Inferior parietal cortex (tissue), 1 donor: Measurements from ENCODE around the gene SLC6A13.

Source experiments
- DNase-seq: peaks from one replicate; pipeline ENCODE4 v3.0.0-alpha.2; 2016; ENCODE audit errors: extremely low spot score

SLC6A13 gene

DNA sequence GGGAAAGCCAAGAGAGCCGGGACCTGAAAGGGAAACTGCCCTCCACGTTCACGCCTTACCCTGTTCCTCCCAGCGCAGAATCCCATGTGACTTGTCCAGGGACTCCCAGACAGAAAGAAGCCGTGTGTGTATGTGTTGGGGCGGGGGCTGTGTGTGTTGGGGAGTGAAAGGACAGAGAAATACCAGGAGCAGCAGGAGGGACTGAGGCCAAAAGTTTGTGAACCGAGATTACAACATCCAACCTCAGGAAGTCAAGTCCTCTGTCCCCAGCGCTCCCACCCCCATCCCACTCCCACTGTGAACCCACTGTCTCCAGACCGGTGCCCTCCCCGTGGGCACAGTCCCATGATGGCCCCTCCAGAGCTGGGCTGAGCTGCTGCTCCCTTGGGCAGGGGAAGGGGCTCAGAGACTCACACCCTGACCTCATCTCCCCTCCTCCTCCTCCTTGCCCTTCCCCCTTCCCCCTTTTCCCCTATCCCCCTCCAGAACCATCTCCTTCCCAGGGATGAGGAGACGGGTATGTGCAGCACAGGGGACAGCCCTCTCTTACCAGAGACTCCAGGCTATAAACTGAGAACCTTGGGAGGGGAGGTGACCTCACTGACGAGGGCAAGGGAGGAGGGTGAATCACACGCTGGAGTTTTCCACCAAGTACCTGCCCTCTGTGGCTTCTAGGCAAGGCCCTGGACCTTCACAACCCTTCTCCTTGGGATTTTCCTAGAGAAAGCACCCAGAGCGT lies 48.5 kb downstream of the SLC6A13 start, which contains the start of gene SLC6A12:
TSS of gene SLC6A12 (minus strand) at position 155 of the 739 bp plus-strand sequence. CDS start 4,171 bp downstream, outside the sequence.
- DNase-seq = no peak

DNA sequence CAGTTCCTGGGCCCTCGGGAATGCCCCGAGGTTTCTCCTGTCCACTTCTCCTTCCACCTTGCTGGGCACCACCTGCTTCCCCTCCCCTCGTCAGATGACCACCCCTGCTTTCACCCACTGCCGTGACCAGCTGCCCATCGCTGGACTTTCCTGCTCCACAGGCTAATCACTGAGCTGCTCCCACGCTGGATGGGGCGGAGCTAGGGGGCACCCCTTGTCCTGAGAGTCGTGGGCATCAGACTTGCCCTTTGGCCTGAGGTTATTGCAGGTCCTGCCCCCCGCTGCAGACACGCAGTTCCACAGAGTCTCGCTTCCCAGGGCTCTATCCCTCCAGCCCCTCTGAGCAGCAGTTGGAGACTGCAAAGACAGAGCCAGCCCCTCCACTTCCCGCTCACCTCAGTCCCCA lies 49.1 kb downstream of the SLC6A13 start:
- no peak for DNase-seq

- no peak for DNase-seq
Measured at GRCh38 chr12:212715-213526, 49.7 kb downstream of the SLC6A13 start.

DNA sequence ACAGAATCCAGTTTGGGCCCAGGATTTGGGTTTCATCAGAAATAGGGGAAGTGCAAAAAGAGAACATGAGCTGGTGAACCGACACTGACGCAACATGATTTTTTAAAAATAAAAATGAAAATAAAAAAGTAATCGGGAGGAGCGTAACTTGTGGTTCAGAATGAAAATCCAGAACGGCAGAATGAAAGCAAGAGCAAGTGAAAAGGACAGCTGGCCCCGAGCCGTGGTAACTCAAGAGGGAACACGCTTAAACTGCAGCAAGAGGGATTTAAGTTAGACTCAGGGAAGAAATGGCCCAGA lies 50.3 kb downstream of the SLC6A13 start:
- DNase-seq = no peak

DNA sequence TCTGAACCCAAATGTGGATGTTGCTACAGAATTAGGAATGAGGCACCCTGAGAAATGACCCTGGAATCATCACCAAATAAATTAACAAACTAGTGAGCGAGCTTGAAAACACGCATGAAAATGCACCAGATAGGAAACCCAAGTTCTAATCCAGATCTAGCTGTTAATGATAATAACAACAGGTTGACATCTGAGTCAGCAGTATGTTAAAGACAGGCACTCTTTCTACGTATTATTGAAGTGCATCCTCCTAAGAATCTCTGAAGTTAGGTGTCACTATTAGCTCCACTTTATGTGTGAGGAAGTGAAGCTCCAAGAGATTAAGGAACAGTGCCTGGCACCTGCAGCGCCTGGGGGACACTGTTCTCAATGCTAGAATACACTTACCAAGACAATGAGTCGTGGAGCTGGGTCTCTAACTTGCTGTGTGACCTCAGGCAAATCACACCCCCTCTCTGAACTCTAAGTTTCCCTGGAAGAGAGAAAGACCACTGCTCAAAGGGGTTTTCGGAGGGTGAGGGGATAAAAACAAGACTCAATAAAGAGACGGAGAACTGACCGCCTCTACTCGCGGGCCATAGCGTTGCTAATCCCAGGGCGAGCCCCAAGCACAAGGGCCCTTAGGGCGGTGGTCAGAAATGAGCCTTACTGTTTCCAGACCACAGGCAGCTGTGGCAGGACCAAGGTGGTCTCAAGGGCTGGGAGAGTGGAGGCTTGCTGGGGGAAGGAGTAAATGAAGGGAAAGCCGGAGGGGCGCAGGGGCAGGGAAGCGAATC lies 50.8 kb downstream of the SLC6A13 start:
- no peak for DNase-seq

- DNase-seq = no peak
Measured at GRCh38 chr12:211142-211465, 51.5 kb downstream of the SLC6A13 start.

DNA sequence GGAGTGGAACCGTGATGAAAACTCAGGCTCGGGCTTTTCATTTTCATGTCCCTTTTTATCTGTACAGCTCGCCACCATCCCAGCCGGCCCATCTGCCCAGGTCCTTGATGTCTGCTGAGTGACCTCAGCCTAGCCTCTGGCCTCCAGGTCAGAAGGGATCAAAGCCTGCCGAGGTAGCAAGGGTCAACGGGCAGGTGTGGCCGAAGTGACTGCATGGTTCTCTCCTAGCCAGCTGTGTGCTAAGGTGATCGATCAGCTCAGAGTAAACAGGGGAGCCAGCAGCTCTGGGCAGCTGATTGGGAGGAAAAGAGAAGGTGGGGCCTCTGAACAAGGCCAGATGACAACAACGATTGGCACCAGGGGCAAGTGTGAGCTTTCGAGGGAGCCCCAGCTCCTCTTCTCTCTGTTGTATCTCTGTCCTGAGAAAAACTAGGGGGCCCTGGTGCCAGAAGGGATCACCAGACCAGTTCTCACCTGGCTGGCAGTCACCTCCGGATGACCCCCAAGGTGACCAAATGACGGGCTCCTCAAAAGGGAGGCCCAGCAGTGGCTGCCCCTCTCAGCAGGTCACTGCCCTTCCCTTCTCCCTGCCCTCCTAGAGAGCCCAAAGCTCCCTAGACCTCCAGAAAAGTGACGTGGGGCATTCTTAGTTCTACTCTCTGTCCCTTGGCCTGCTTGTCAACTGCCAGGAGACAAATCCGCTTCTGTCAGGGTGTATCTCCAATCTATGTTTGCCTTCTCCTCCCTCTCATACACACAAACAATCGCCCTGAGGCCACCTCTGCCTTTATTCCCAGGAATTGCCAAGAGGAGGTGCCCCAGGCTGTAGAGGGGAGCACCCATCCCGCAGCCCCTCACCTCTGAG lies 52.1 kb downstream of the SLC6A13 start:
- no peak for DNase-seq

GRCh38 chr12:209851-210250 lies 52.8 kb downstream of the SLC6A13 start:
- no peak for DNase-seq

DNA sequence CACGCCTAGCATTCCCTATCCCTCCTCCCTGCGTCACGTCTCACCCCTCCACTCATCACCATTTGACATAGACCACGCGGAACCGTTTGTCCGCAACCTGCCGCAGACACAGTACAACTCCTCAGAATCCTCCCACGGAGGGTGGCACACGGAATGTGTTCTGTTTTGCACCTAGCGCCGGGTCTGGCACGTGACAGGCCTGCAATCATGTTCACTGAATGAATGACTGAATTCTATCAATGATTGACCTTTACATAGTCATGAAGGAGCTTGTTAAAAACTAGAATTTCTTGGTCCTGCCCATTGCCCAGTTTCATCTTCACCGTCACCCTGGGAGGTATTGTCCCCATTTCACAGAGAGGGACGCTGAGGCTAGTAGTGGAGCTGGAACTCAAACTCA lies 53.4 kb downstream of the SLC6A13 start:
- DNase-seq = no peak

DNA sequence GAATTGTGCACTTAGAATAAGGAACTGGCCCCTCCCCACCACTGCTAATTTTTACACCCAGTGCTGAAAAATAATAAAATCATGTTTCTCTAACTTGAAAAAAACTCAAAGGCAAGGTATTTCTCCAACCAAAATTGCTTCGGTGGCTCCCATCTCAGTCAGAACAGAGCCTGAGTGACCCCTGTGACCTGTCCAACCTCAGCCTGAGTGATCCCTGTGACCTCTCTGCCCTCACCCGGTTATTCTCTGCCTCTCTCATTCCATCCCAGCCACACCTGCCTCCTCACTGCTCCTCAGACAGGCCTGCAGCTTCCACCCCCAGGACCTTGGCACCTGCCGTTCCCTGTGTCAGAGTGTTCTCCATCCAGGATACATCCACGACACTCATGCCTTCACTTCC lies 53.8 kb downstream of the SLC6A13 start:
- no peak for DNase-seq

DNA sequence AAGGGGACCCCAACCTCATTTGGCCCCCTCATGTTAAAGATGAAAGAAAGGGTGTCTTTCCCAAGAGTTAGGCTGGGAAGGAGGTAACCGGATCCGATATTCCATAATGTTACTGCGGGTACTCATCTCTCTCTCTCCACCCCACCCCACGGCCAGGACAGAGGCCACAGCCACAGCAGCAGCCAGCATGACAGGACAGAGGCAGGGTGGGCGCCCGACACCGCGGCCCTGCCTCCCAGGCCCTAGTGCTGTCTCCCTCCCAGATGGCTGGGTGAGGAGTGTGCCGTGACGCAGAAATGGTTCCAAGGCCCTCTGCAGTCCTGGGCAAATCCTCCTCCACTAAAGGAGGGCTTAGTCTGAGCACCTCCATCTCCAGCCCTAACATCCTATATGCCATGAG lies 54.8 kb downstream of the SLC6A13 start:
- DNase-seq = no peak

DNA sequence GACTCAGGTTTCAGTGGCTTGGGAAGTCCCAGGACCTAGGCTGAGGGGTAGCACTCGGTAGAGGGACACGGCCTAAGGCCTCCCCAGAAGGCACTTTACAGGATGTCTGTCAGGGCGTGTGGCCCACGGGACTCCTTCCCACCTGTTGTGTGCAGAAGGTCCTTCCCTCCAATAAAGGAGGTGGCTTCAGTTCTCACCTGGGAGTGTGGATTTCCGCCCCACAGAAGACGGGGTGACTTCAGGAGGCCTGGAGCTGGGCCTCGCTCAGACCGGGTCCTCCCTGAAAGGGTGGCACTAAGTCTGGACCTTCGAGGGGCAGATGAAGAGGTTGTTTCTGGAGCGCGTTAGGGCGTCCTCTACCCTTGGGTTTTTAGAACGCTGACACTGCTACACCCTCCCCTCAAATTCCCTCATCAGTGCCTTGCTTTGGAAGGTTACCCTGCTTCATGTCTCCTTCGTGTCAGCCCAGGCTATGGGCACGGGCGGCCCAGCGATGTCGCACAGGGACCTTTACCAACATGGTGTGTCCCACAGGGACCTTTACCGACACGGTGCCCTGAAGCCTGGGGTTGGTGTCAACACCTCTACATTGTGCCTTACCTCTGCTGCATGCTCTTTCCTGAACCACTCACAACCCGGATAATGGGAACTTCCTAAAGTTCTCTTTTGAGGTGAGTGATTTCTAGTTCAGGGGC lies 55.7 kb downstream of the SLC6A13 start:
- DNase-seq = no peak

DNA sequence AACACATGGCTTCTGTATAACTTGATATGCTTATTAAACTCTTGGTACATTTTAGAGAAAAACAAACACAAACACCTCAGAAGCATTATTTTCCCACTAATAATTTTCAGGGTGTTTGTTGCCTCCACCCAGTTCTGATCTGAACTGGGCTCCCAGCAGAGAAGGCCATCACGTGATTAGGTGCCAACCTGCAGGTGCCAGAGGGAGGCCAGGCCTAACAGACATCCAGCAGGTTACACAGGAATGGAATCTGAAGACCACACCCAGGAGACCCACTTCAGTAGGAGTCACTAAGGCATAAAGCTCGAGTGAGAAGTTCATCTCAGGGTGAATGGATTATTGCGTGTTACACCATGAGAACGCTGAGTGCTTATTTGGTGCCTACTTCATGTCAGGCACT lies 57.6 kb downstream of the SLC6A13 start:
- DNase-seq = no peak

DNA sequence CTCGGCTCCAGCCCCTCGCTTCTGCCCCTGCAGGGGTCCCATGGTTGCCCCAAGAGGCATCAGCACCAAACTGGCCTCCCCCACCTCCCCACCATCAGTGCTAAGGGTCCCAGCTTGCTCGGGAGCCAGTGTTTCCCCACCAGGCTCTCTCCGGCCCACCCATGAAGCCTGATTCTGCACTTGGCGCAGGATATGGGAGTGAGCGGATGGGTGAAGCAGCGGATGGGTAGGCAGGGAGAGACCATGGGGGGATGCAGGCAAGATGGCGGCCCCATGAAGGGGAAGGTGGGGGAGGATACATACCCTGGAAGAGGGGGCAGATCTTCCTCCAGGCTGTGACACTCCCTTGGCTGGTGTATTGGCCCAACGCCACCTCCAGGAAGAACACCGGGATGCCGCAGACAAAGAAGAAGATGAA lies 58.4 kb downstream of the SLC6A13 start:
- DNase-seq = no peak

DNA sequence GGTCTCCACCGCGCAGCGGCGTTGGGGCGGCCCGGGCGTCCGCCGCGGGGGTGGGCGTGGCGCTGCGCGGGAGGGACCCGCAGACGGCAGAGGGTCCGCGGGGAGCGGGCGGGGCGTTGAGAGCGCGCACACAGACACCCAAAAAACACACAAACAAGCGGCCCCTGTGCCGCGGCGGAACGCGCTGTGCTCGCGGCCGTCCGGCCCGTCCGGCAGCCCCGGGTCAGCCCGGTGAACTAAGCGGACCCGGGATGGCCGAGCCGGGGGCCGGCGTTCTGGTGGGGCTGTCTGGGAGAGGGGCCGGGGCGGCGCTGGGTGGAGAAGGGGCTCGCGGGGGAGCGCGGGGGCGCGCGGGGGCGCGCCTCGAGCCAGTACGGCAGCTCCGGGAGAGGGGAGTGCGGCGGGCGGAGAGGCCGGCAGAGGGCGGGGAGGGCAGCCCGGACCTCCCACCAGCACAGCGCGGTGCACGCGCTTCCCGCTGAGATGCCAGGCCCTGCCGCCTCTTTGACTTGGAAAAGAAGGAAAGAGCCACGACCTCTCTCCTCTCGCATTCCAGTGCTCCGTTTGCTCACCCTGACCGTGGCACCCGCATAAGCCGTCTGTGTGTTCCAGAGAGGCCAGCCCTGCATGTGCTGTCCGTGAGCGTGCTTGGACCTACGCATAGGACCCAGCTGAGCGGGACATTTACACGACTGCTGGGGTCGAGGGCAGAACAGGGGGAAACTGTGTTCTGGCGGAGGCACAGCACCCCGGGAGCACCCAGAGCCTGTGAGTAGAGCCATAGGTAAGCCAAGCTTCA lies 59.0 kb downstream of the SLC6A13 start:
- DNase-seq = no peak

DNA sequence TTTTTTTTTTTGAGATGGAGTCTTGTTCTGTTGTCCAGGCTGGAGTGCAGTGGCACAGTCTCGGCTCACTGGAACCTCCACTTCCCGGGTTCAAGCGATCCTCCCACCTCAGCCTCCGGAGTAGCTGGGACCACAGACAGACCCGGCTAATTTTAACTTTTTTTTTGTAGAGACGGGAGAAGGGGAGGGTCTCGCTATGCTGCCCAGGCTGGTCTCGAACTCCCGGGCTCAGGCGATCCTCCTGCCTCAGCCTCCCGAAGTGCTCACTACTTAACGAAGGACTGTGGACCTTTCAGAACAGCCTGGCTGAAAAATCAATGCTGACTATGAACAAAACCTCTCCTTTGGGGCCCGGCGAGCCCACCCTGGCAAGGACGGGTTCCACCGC lies 59.6 kb downstream of the SLC6A13 start:
- DNase-seq = no peak

- peak; percentile 10 for DNase-seq
Measured at GRCh38 chr12:202081-202731, 60.4 kb downstream of the SLC6A13 start.

- peak; percentile 2 for DNase-seq
Measured at GRCh38 chr12:201361-201760, 61.3 kb downstream of the SLC6A13 start.

- no peak for DNase-seq
Measured at GRCh38 chr12:198705-199104, 63.9 kb downstream of the SLC6A13 start.
